PC-9 (cell line): ENCODE results near the gene CDH13.

ENCODE experiments used
- CTCF ChIP-seq: fragments of 200-600 bp; sonication (generic); conservative IDR thresholded peaks from 2 replicates; pipeline ENCODE4 v1.6.1; 2017; ENCODE audit warnings: mixed run types, antibody characterized with exemption, mild to moderate bottlenecking, moderate library complexity
- EZH2 ChIP-seq: fragments of 200-600 bp; sonication (generic); IDR thresholded peaks from 2 replicates; pipeline ENCODE4 v1.8.0; 2017; ENCODE audit warnings: antibody characterized with exemption, low read depth

GRCh38 chr16:82667437-82667836 is 40.7 kb downstream of the CDH13 start:
- TF ChIP-seq CTCF (no peak), EZH2 (no peak)
